Measurements from ENCODE around the gene DGCR6.
"Not testable (repeated sequence)": the region's sequence is repeated elsewhere in the genome, so short reads cannot be mapped to it uniquely, and the experiment has no call there.

Gene DGCR6

DNA sequence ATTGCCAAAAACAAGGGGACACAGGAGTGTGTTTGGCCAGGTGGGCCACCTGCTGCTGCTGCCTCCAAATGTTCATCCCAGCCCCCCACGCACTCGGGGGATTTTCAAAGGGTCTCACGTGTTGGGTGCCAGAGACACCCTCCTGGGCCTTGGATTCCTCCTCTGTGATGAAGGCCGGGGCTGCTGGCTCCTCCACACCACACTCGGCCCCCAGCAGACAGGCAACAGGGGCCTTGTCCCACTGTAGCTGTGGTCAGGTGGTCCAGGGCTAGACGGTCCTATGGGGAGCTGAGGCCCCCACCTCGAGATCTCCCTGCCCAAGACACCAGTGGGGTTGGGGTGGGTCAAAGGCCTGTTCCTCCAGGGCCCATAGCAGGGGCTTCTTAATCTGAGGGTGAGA, 55.1 kb downstream of the DGCR6 start:
- DNase-seq, result not testable (repeated sequence)
